HepG2 (cell line): ENCODE results near the gene DDX23. TPM values are rescaled to one million over a fixed set of nuclear protein-coding genes. Genes with fewer than 3 reads are reported as not detected.

Experiments used
- CAMTA2 ChIP-seq: sonication (generic); formaldehyde crosslinking; IDR thresholded peaks from 2 replicates; pipeline ENCODE4 v1.4.0; 2020; ENCODE audit warnings: mild to moderate bottlenecking, missing genetic modification reagents, borderline replicate concordance
- GMEB1 ChIP-seq: sonication (generic); formaldehyde crosslinking; IDR thresholded peaks from 2 replicates; pipeline ENCODE4 v1.5.1; 2020; ENCODE audit warnings: missing genetic modification reagents, mild to moderate bottlenecking, borderline replicate concordance
- GPN1 ChIP-seq: sonication (generic); formaldehyde crosslinking; IDR thresholded peaks from 2 replicates; pipeline ENCODE4 v1.5.1; 2020; ENCODE audit warnings: missing genetic modification reagents, borderline replicate concordance
- HNF1A ChIP-seq, 2 experiments: sonication (generic) in 1 of 2; formaldehyde crosslinking in 1 of 2; IDR thresholded peaks; 2 replicates each; pipeline versions ENCODE4 v1.4.0 to v1.6.1; 2016 to 2020; ENCODE audit warnings: borderline replicate concordance in 1 of 2, low read depth in 1 of 2, mild to moderate bottlenecking in 1 of 2, missing genetic modification reagents in 1 of 2
- HNF4G ChIP-seq, 2 experiments: sonication (generic) in 1 of 2; formaldehyde crosslinking in 1 of 2; IDR thresholded peaks; 2 replicates each; pipeline versions ENCODE4 v1.4.0 to v1.6.1; 2011 to 2020; ENCODE audit warnings: borderline replicate concordance in 2 of 2, low read depth in 2 of 2, mild to moderate bottlenecking in 2 of 2, low read length in 1 of 2, missing genetic modification reagents in 1 of 2, moderate library complexity in 1 of 2
- JDP2 ChIP-seq: sonication (generic); formaldehyde crosslinking; IDR thresholded peaks from 2 replicates; pipeline ENCODE4 v1.8.1; 2022; ENCODE audit warnings: missing genetic modification reagents, borderline replicate concordance
- KDM4B ChIP-seq: sonication (generic); formaldehyde crosslinking; IDR thresholded peaks from 2 replicates; pipeline ENCODE4 v1.4.0; 2020; ENCODE audit warnings: missing genetic modification reagents
- MBNL3 ChIP-seq: fragments of 250-450 bp; sonication (Bioruptor Pico); conservative IDR thresholded peaks from 2 replicates; pipeline ENCODE4 v1.8.0; 2022; ENCODE audit warnings: mild to moderate bottlenecking, inconsistent platforms
- NFRKB ChIP-seq: fragments of 450-650 bp; IDR thresholded peaks from 2 replicates; pipeline ENCODE4 v1.6.1; 2017
- PAWR ChIP-seq: sonication (generic); formaldehyde crosslinking; IDR thresholded peaks from 2 replicates; pipeline ENCODE4 v1.4.0; 2020; ENCODE audit warnings: missing genetic modification reagents, mild to moderate bottlenecking, borderline replicate concordance
- PRPF4 ChIP-seq: fragments of 200-400 bp; formaldehyde crosslinking; IDR thresholded peaks from 2 replicates; pipeline ENCODE4 v1.6.1; 2016; ENCODE audit warnings: low read length, low read depth; ENCODE audit not compliant: poor library complexity, severe bottlenecking
- THAP8 ChIP-seq: sonication (generic); formaldehyde crosslinking; IDR thresholded peaks from 2 replicates; pipeline ENCODE4 v1.5.1; 2020; ENCODE audit warnings: missing genetic modification reagents, mild to moderate bottlenecking, borderline replicate concordance
- THRA ChIP-seq: sonication (generic); formaldehyde crosslinking; IDR thresholded peaks from 2 replicates; pipeline ENCODE4 v1.4.0; 2020; ENCODE audit warnings: missing genetic modification reagents, borderline replicate concordance
- ZFP62 ChIP-seq: sonication (generic); formaldehyde crosslinking; IDR thresholded peaks from 2 replicates; pipeline ENCODE4 v1.4.0; 2020; ENCODE audit warnings: missing genetic modification reagents
- ZNF326 ChIP-seq: sonication (generic); formaldehyde crosslinking; IDR thresholded peaks from 2 replicates; pipeline ENCODE4 v1.4.0; 2020; ENCODE audit warnings: missing genetic modification reagents, borderline replicate concordance
- ZNF740 ChIP-seq: sonication (generic); formaldehyde crosslinking; IDR thresholded peaks from 2 replicates; pipeline ENCODE4 v1.4.0; 2020; ENCODE audit warnings: missing genetic modification reagents
- ZNF749 ChIP-seq: sonication (generic); formaldehyde crosslinking; IDR thresholded peaks from 2 replicates; pipeline ENCODE4 v1.8.0; 2022; ENCODE audit warnings: mild to moderate bottlenecking, missing genetic modification reagents, moderate library complexity, borderline replicate concordance
- ZNF75D ChIP-seq: sonication (generic); formaldehyde crosslinking; IDR thresholded peaks from 2 replicates; pipeline ENCODE4 v1.8.1; 2023; ENCODE audit warnings: missing genetic modification reagents, mild to moderate bottlenecking, borderline replicate concordance
- polyA plus RNA-seq, 8 experiments: library from polyadenylated mRNA; depleted of rRNA in 3 of 8; stranded (reverse) in 7 of 8; unstranded in 1 of 8; fragments of >200 nt; fragmentation: Illumina TruSeq in 4 of 8; extraction: Trizol in 4 of 8; gene quantifications; 2 replicates each; pipeline versions ENCODE4 v1.2.1 to v1.2.3, GENCODE V29; 2011 to 2016; ENCODE audit warnings: low read depth in 4 of 8, missing spikeins in 1 of 8, mixed read lengths in 1 of 8; ENCODE audit not compliant: insufficient read depth in 1 of 8
- total RNA-seq, 5 experiments: library from RNA; depleted of rRNA; stranded (reverse); fragments of >200 nt; fragmentation: Illumina TruSeq; extraction: Trizol; gene quantifications; 2 replicates each; pipeline ENCODE4 v1.2.3, GENCODE V29; 2016; ENCODE audit warnings: low read depth in 1 of 5

Gene DDX23
- total and polyA plus RNA-seq, 2 of the 13 experiments (the other 11 are each of a cell fraction or from before 2014, with no cell fraction given) = 35.7 to 90.0 TPM

- no peak for TF ChIP-seq THRA
- no peak for TF ChIP-seq ZNF326
- no peak for TF ChIP-seq JDP2 (CRISPR knock-in tag)
- no peak for TF ChIP-seq ZFP62
- 0 out of 2 replicates have a peak, but pooled peaks have one; percentile 53 for TF ChIP-seq CAMTA2 (CRISPR knock-in tag)
- TF ChIP-seq NFRKB = no peak
- no peak; the same call in 1 of the 2 replicates for TF ChIP-seq ZNF749 (CRISPR knock-in tag)
- TF ChIP-seq PRPF4 = no peak
- TF ChIP-seq ZNF75D (CRISPR knock-in tag) = no peak
- TF ChIP-seq PAWR (CRISPR knock-in tag) = no peak
- no peak for TF ChIP-seq ZNF740 (CRISPR knock-in tag)
- no peak for TF ChIP-seq KDM4B (CRISPR knock-in tag)
- no peak for TF ChIP-seq MBNL3 (CRISPR knock-in tag)
- TF ChIP-seq HNF4G (IDR thresholded peaks at IDR 0.05; ENCODE audit: borderline replicate concordance, low read depth, low read length) = no peak
- TF ChIP-seq HNF4G (CRISPR knock-in tag; IDR thresholded peaks at IDR 0.05; ENCODE audit: borderline replicate concordance, low read depth) = no peak
- no peak for TF ChIP-seq GPN1 (CRISPR knock-in tag)
- TF ChIP-seq THAP8 (CRISPR knock-in tag) = no peak
- TF ChIP-seq GMEB1 (CRISPR knock-in tag) = no peak
- TF ChIP-seq HNF1A (IDR thresholded peaks at IDR 0.05; ENCODE audit: low read depth) = no peak
- no peak for TF ChIP-seq HNF1A (CRISPR knock-in tag; IDR thresholded peaks at IDR 0.05; ENCODE audit: borderline replicate concordance)
Observed at GRCh38 chr12:48815126-48816110, 36.5 kb downstream of the DDX23 start (continued).
